Right lobe of liver (tissue), 4 donors: Measurements from ENCODE around the gene CALCR.

ENCODE experiments used
- CTCF ChIP-seq, 4 donors: fragments of 200-600 bp in 3 of 4; fragments of 450-650 bp in 1 of 4; IDR thresholded peaks; one replicate each; pipeline versions ENCODE4 v1.5.1 to v1.8.0; 2016 to 2022; ENCODE audit warnings: antibody characterized with exemption in 4 of 4, mild to moderate bottlenecking in 2 of 4
- POLR2A ChIP-seq: fragments of 450-650 bp; IDR thresholded peaks from one replicate; pipeline ENCODE4 v1.6.1; 2017; ENCODE audit warnings: antibody characterized with exemption, mild to moderate bottlenecking
- donor health status: DM: no; HTN: no; CAD: no.
- donor health status: DM: no; HTN: no; CAD: no.
- donor health status: DM: no; HTN: yes; CAD: no.

GRCh38 chr7:93601363-93601762, 26.8 kb upstream of the CALCR start:
- no peak for TF ChIP-seq CTCF (IDR thresholded peaks at IDR 0.05)
- TF ChIP-seq POLR2A, result no peak
